OCI-LY1 (cell line): ENCODE results near the gene KCNH4.

Experiments used
- H2AFZ ChIP-seq: fragments of 200-600 bp; sonication (generic), shearing (Covaris generic); 2 replicates; pipeline ENCODE4 v1.6.0; 2014; ENCODE audit warnings: antibody characterized with exemption, mild to moderate bottlenecking, low read length
- H3F3A ChIP-seq: fragments of 200-600 bp; sonication (generic), shearing (Covaris generic); 2 replicates; pipeline ENCODE4 v1.6.0; 2014; ENCODE audit warnings: mild to moderate bottlenecking, antibody characterized with exemption, low read length, moderate library complexity; ENCODE audit not compliant: insufficient read depth
- H3K27ac ChIP-seq: fragments of 200-600 bp; sonication (generic); 2 replicates; pipeline ENCODE4 v1.5.1; 2014; ENCODE audit warnings: low read length, mixed run types, mild to moderate bottlenecking, low read depth; ENCODE audit not compliant: poor library complexity, severe bottlenecking
- H3K27me3 ChIP-seq: fragments of 200-600 bp; sonication (generic); 2 replicates; pipeline ENCODE4 v1.6.0; 2014; ENCODE audit warnings: antibody characterized with exemption, mild to moderate bottlenecking, low read length, moderate library complexity; ENCODE audit not compliant: insufficient read depth
- H3K36me3 ChIP-seq: fragments of 200-600 bp; sonication (generic); 2 replicates; pipeline ENCODE4 v1.6.1; 2014; ENCODE audit warnings: mild to moderate bottlenecking, antibody characterized with exemption, low read length, moderate library complexity, mixed read lengths; ENCODE audit not compliant: insufficient read depth
- H3K4me1 ChIP-seq: fragments of 200-600 bp; sonication (generic); 2 replicates; pipeline ENCODE4 v1.5.1; 2014; ENCODE audit warnings: mild to moderate bottlenecking, low read length, moderate library complexity; ENCODE audit not compliant: insufficient read depth, severe bottlenecking
- H3K4me2 ChIP-seq: fragments of 200-600 bp; sonication (generic), shearing (Covaris generic); 2 replicates; pipeline ENCODE4 v1.6.1; 2014; ENCODE audit warnings: low read length
- H3K4me3 ChIP-seq: fragments of 200-600 bp; sonication (generic); 2 replicates; pipeline ENCODE4 v1.5.1; 2014; ENCODE audit warnings: low read length, low read depth, mild to moderate bottlenecking, mixed read lengths; ENCODE audit not compliant: poor library complexity, severe bottlenecking
- H3K79me2 ChIP-seq: fragments of 200-600 bp; shearing (Covaris generic); 2 replicates; pipeline ENCODE4 v1.6.1; 2016; ENCODE audit warnings: mixed run types, low read length, mixed read lengths; ENCODE audit not compliant: insufficient read depth
- H3K9ac ChIP-seq: fragments of 200-600 bp; sonication (generic), shearing (Covaris generic); 2 replicates; pipeline ENCODE4 v1.6.1; 2014; ENCODE audit warnings: mild to moderate bottlenecking, low read length, mixed read lengths
- H3K9me2 ChIP-seq: fragments of 200-600 bp; sonication (generic), shearing (Covaris generic); 2 replicates; pipeline ENCODE4 v1.6.1; 2014; ENCODE audit warnings: low read depth, mild to moderate bottlenecking, low read length, mixed read lengths
- H3K9me3 ChIP-seq: fragments of 200-600 bp; shearing (Covaris generic); 2 replicates; pipeline ENCODE4 v1.6.1; 2014; ENCODE audit warnings: low read length, mixed read lengths
- H4K20me1 ChIP-seq: fragments of 200-600 bp; sonication (generic), shearing (Covaris generic); 2 replicates; pipeline ENCODE4 v1.6.0; 2016; ENCODE audit warnings: mild to moderate bottlenecking, low read length; ENCODE audit not compliant: insufficient read depth
- EZH2 ChIP-seq: fragments of 200-600 bp; sonication (generic), shearing (Covaris generic); IDR thresholded peaks from 2 replicates; pipeline ENCODE4 v1.8.0; 2017; ENCODE audit warnings: borderline replicate concordance, mixed run types, mild to moderate bottlenecking, antibody characterized with exemption, low read length, moderate library complexity, mixed read lengths
- TF ChIP-seq, protein P1 (sequence below): fragments of 200-600 bp; sonication (generic), shearing (Covaris generic); IDR thresholded peaks from 2 replicates; pipeline ENCODE4 v1.5.1; 2017; ENCODE audit warnings: mild to moderate bottlenecking, antibody characterized with exemption, low read length, moderate library complexity, mixed read lengths

The KCNH4 gene

GRCh38 chr17:42177684-42178083 lies 3.3 kb downstream of the KCNH4 start:
- Histone ChIP-seq H3K27ac (no peak overlapping the region), H3F3A (no peaks in the 10 kb centered on the region), H3K79me2 (no peaks in the 10 kb centered on the region), H3K9ac (no peak overlapping the region), H3K9me2 (no peaks in the 10 kb centered on the region), H3K9me3 (no peaks in the 10 kb centered on the region), H3K27me3 (no peaks in the 10 kb centered on the region; the same call in 1 of the 2 replicates), H3K36me3 (no peaks in the 10 kb centered on the region), H2AFZ (no peak overlapping the region), H3K4me2 (no peak overlapping the region), H4K20me1 (no peaks in the 10 kb centered on the region), H3K4me3 (no peak overlapping the region), H3K4me1 (peaks cover 16% of the 10 kb centered on the region)
- TF ChIP-seq, protein P1, sequence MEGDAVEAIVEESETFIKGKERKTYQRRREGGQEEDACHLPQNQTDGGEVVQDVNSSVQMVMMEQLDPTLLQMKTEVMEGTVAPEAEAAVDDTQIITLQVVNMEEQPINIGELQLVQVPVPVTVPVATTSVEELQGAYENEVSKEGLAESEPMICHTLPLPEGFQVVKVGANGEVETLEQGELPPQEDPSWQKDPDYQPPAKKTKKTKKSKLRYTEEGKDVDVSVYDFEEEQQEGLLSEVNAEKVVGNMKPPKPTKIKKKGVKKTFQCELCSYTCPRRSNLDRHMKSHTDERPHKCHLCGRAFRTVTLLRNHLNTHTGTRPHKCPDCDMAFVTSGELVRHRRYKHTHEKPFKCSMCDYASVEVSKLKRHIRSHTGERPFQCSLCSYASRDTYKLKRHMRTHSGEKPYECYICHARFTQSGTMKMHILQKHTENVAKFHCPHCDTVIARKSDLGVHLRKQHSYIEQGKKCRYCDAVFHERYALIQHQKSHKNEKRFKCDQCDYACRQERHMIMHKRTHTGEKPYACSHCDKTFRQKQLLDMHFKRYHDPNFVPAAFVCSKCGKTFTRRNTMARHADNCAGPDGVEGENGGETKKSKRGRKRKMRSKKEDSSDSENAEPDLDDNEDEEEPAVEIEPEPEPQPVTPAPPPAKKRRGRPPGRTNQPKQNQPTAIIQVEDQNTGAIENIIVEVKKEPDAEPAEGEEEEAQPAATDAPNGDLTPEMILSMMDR, result no peak
- no peak for TF ChIP-seq EZH2

DNA sequence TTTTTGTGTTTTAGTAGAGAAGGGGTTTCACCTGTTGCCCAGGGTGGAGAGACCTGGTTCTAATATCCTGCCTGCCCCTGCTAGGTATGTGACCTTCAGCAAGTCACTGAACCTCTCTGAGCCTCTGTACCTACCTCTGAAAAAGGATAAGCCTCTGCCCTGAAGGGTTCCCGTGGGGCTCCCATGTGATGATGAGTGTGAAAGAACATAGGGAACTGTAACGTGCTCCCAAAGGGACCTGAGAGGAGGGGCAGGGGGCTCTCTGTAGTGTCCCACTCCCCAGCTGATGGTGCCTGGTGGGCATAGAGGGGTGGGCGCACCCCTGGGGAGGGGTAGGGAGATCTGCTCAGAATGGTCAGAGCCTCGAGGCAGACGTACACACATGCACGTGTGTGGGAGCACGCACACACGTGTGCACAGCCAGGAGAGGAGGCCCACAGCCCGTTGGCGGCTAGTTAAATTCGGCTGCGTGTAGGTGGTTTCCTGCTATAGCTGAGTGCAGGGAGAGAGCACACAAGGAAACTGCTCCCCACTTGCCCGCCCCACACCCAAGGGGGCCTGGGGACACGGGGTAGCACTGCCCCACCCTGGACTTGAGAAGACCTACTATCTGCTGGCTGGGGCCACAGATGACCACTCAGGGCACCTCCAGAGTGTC lies 6.7 kb downstream of the KCNH4 start:
- Histone ChIP-seq H3K79me2 (no peaks in the 10 kb centered on the region), H4K20me1 (no peaks in the 10 kb centered on the region), H3K9ac (no peak overlapping the region), H3K27me3 (no peaks in the 10 kb centered on the region; the same call in 1 of the 2 replicates), H3K36me3 (no peaks in the 10 kb centered on the region), H3K4me2 (no peak overlapping the region), H2AFZ (no peak overlapping the region), H3K9me2 (no peaks in the 10 kb centered on the region), H3K4me1 (no peaks in the 10 kb centered on the region), H3F3A (no peaks in the 10 kb centered on the region), H3K27ac (no peak overlapping the region), H3K9me3 (no peaks in the 10 kb centered on the region), H3K4me3 (no peak overlapping the region)
- TF ChIP-seq EZH2, result no peak
- TF ChIP-seq, protein P1, result no peak

DNA sequence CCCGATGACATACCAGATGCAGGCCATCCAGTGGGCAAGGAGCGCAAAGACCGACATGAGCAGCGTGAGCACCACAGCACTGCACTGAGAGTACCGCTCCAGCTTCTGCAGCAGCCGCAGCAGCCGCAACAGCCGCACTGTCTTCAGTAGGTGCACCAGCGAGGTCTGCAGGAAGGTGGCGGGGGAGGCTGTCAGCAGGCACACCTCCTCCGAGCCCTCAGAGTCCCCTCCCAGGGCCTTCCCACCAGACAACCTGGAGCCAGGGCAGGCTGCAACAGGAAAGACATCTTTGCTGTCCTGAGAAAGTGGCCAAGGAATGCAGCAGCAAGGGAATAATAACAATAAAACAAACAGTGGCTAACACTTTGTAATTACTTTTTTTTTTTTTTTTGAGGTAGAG lies 9.1 kb downstream of the KCNH4 start:
- H3K36me3 ChIP-seq, result no peaks in the 10 kb centered on the region
- no peak overlapping the region for H2AFZ ChIP-seq
- H3K79me2 ChIP-seq, result no peaks in the 10 kb centered on the region
- no peaks in the 10 kb centered on the region for H4K20me1 ChIP-seq
- H3K27ac ChIP-seq, result no peak overlapping the region
- H3K27me3 ChIP-seq, result no peaks in the 10 kb centered on the region; the same call in 1 of the 2 replicates
- no peak overlapping the region for H3K4me3 ChIP-seq
- H3K9ac ChIP-seq, result no peak overlapping the region
- no peaks in the 10 kb centered on the region for H3K9me3 ChIP-seq
- no peaks in the 10 kb centered on the region for H3K9me2 ChIP-seq
- no peaks in the 10 kb centered on the region for H3F3A ChIP-seq
- no peak overlapping the region for H3K4me2 ChIP-seq
- TF ChIP-seq, protein P1, result no peak
- no peak for TF ChIP-seq EZH2
- H3K4me1 ChIP-seq, result no peaks in the 10 kb centered on the region
